Frontal cortex (tissue), 4 donors: Measurements from ENCODE around the gene SESN1. TPM values are rescaled to one million over a fixed set of nuclear protein-coding genes. Genes with fewer than 3 reads are reported as not detected.
"Not testable (repeated sequence)": the region's sequence is repeated elsewhere in the genome, so short reads cannot be mapped to it uniquely, and the experiment has no call there.

Experiments
- DNase-seq, 2 donors: peaks; one replicate each; pipeline ENCODE4 v3.0.0; 2012; ENCODE audit warnings: low spot score in 2 of 2
- FAIRE-seq: peaks from 2 replicates; lab custom pipeline; 2012; peaks lifted over from hg19 to GRCh38; lab: Jason Lieb, UNC
- total RNA-seq: library from RNA; depleted of rRNA; stranded (reverse); fragments of >200 nt; gene quantifications from one replicate; pipeline ENCODE4 v1.2.3, GENCODE V29; 2014
- donor health status: control.
- donor health status: control.
- donor health status: control.

SESN1 gene
- total RNA-seq, 1 donor from 2014 or later = 34.6 TPM

DNA sequence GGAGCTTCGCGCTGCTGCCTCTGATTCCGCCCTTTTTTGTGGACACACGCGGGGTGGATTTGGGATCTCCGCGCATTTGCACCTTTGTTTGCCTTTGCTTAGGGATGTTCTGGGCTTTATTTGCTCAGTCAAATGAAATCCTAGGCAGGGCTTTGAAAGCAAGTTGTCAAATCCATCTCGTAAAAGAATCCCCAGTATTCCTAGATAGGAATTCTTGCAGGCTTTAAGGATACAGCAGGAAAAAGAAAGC lies 1.1 kb upstream of the SESN1 start:
- FAIRE-seq (no peak), DNase-seq (no peak)

DNA sequence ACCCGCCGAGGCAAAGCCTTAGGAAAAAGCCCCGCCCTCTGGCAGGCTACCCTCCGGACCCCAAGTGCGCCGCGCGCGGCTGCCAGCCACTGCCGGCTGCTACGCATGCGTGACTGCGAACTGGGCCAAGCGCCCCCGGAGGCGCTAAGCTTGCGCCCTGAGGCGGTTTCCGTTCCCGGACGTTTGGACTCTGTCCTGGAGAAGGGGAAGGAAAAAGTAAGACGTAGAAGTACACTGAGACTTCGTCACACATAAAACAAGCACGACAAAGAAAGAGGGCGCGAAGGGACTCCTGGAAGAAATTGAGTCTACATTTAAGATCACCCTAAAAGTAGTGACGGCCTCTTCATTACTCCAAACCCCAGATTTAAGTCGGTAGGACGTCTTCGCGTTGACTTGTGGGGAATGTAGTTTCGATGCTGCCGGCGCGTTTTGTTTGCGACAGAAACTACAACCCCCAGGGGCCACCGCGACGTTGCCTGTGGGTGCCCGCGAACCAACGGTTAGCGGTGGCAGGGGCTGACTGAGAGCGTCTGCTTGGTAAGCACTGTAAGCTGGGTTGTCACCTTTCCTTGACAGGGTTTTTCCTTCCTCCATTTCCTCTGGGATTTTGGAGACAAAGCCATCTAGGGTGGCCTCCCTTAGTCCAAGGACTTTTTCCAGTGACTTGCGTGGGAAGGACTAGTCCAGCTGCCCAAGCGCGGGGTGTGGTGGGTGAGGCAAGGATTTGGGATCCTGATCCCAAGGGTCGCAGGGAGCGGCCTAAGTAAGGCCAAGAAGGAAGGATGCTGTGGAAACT lies 589 bp upstream of the SESN1 start, which contains the start of gene CEP57L1:
TSS of gene CEP57L1 (plus strand) at position 472 of the 799 bp plus-strand sequence. CDS start 49,715 bp downstream, outside the sequence.
- DNase-seq = peak; percentile 75 to 83
- no peak for FAIRE-seq

DNA sequence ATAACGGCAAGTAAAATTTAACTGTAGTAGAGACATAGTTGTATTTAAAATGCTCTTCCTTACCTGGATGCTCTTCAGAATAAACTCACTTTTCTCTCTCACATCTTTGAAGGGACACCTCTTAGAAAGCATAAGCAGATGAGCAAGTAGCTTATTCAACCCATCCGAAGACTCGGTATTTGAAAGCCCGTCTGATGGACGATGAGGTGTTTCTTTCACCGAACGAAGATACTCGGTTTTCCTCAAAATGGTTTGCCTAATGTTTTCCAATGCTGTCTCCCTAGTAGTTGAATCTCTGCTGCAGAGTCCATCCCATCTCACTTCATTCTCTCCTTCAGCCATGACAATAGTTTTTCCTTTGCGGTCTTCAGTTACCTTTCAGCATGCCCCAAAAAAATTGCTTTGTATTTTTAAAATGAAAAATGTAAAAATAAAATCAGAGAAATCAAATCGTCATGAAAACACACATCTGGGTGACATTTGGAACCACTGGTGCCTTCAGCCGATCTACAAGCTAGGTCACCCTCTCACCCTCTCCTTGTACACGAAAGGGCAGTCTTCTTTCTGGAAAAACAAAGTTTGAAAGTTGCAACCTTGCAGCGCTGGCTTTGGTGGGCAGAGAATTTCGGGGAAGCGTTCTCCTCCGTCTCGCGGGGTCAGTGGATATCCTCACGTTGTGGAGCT lies 772 bp downstream of the SESN1 start:
- FAIRE-seq = no peak
- DNase-seq = no peak

DNA sequence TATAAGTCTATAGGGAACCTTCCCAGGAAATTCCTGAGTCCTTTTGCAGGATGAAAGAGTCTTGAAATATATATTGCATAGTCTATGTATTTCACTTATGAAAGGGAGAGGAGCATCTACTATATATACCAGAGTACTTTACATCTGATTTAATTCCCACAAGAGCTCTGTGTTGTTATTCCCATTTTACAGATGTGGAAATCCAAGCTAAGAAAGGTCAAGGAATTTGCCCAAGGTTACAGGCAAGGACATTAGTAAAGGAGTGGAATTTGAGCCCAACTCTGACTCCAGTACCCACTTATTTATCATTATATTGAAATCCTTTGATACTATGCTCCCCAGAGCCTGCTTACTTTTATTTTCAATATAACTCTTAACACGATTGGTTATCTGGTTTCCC lies 2.6 kb downstream of the SESN1 start:
- DNase-seq (no peak), FAIRE-seq (no peak)

DNA sequence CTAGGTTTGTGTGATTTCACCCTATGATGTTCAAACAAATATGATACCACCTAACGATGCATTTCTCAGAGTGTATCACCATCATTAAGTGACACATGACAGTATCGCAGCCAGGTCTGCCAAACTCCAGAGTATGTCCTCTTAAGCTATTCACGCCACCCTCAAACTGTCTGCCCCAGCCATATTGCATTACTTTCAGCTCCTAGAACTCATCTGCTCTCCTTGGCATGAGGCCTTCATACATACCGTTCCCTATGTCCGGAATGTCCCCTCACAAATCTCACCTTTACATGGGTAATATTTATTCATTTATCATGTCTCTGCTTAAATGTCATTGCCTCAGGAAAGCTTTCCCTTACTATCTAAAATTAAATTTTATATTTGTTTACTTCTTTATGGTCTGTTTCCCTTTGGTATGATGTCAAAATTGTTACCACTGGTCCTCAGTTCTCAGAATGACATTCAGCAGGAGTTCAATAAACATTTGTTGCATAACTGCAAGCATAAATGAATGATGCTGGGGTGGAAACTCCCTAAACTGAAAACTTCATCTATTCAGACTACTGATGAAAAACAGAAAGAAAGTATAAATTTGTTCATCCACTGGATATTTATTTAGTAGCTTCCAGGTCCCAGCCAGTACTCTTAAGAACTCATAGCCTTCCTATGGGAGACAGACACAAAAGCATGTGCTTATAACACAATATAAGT lies 3.2 kb downstream of the SESN1 start:
- no peak for FAIRE-seq
- no peak for DNase-seq

DNA sequence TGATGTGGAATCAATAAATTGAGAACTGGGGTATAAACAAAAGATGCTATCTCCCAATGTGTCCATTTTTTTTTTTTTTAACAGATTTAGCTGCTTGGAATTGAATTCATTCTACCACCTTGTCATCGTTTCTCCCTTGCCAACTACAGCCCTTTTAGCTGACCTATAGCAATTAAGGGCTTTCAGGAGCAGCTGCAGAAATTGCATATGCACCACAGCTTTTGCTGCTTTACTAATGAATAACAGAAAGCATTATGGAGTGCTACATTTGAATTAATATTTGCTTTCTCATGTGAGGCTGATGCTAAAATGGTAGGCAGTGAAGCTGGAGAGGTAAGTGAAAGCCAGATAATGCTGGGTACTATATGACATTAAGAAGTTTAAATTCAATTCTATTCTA lies 5.7 kb downstream of the SESN1 start:
- no peak for DNase-seq
- FAIRE-seq = no peak

DNA sequence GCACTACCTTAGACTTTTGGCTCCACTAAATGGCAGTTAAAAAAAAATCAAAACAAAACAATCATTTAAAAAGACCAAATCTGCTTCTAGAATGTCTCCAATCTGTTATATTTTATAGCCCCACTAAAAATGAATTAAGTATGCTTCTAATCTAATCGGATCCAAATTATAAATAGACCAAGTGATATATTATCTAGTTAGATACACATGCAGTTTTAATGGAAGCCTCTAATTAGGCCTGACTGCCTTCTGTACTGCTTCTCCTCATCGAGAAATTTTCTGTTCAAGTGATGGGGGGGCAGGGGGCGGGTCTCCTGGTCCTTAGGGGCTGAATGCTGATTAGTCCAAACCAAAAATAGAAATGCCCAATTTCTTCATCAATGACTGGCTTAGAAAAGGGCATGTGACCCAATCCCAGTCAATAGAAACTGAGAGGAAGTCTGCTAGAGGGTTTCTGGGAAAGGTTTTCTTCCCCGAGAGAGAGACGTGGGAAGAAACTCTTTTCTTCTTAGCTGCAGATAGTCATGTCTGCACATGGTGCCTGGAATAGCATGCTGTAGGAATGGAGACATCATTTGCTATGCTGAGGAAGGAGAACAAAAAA lies 6.9 kb downstream of the SESN1 start:
- FAIRE-seq = no peak
- DNase-seq = peak in 1 of 2 donors; percentile 26

DNA sequence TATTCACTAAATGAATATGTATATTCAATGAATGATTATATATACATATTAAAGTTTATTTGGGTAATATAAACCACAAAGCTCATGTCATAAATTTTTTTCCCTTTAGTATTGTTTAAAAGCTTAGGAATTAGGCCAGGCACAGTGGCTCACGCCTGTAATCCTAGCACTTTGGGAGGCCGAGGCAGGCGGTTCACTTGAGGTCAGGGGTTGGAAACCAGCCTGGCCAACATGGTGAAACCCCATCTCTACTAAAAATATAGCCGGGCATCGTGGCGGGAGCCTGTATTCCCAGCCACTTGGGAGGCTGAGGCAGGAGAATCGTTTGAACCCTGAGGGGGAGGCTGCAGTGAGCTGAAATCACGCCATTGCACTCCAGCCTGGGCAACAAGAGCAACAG lies 10.5 kb downstream of the SESN1 start:
- FAIRE-seq, DNase-seq: not testable (repeated sequence)

DNA sequence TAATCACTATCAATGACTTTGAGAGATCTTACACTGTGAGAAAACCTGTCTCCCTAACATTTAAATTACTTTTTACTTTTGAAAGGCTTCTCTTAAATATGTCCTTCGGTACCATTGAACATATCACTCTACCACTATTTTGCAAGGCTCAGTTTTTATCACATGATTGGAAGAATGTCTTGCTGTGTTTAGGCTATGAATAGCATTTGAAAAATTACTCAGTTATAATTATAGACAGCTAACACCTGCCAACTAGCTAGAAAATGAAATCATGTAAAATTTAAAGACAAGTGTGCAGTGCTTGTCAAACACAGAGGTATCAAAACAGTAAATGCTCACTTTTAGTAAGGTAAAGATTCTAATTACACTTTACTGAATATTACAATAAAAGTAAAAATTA lies 11.0 kb downstream of the SESN1 start:
- no peak for FAIRE-seq
- DNase-seq = no peak

DNA sequence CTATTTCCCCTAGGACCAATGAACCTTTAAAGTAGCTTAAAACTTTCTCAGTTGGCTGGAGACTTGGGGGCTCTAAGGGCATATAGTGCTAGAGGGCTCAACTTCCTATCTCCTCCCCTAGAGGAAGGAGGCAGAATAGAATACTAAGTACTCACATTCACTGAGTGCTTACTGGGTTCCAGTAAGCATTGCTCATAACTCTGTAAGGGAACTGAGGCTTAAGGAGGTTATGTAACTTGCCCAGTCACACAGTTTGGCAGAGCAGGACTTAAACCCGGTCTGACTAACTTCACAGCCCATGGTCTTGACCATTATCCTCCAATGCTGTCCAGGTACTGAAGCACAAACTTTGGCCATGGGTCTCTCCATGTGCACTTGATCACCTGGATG lies 12.5 kb downstream of the SESN1 start:
- FAIRE-seq (no peak), DNase-seq (no peak)

DNA sequence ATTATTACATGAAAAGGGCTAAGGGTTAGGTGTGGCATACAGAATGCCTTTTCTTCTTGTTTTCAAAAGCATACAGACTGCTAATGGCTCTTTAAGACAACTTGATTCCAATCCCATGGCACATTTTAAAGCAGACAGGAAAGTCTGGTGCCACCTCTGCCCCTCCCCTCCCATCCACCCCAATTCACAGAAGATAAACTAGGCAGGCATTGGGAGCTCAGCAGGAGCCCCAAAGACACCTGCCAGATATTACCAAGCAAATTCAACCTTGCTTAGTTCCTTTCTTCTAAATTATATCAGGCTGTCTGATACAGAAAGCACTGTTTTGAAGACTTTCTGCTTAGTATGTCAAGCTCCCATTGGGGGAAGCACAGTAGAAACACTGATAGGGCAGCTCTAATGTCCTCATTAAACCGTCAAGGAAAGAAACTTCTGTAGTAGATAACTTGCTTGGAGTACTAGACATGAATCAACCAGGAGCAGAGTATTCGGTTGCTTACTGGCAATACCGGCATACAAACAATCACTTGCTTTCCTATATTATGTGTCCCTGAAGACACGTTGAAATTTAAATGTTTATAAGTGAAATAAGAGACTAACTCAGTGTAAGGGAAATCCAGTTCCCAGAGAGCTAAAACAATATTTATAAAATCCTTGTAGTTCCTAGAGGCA lies 13.0 kb downstream of the SESN1 start:
- DNase-seq = no peak
- FAIRE-seq = no peak

DNA sequence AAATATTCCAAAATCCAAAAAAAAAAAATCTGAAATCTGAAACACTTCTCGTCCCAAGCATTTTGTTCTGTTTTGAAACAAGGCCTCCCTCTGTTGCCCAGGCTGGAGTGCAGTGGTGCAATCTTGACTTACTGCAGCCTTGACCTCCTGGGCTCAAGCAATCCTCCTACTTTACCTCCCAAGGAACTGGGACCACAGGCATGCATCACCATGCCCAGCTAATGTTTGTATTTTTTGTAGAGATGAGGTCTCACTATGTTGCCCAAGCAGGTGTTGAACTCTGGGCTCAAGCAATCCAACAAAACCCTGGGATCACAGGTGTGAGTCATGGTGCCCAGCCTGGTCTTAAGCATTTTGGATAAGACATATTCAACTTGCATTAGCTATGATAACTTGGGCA lies 13.6 kb downstream of the SESN1 start:
- FAIRE-seq (no peak), DNase-seq (no peak)

DNA sequence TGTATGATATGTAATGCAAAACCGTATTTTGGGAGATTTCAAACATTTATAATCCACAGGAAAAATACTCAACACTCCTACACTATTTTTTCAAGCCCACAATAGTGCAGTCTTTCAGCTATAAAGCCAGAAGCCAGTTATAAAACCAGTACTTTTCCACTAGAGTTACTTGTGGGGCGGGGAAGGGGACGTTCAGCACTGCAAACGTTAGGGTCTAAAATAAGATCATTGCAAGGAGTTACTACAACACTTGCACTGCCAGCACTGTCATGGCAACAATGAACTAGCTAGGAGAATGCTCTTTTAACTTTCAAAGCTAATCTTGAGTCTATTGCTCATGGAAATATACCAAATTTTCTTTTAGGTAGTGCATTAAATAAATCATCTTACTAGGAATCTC lies 14.7 kb downstream of the SESN1 start:
- FAIRE-seq (no peak), DNase-seq (no peak)

DNA sequence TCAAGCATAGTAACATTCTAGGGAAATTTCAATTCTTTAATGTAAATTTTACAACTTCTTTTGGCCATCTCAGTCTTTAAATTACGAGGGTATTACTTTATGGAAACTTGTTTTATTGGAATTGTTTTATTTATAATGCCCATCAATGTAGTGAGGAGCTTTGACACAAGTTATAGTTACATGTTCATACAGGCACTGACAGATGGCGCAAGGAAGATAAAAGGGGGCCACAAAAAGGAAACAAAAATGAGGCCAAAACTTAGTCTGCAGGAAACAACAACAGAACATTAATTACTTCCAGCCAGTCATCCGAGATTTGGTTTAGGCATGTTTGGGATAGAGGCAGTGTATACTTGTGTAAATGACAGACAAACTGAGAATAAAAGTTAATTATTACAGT lies 18.3 kb downstream of the SESN1 start:
- FAIRE-seq (no peak), DNase-seq (no peak)

DNA sequence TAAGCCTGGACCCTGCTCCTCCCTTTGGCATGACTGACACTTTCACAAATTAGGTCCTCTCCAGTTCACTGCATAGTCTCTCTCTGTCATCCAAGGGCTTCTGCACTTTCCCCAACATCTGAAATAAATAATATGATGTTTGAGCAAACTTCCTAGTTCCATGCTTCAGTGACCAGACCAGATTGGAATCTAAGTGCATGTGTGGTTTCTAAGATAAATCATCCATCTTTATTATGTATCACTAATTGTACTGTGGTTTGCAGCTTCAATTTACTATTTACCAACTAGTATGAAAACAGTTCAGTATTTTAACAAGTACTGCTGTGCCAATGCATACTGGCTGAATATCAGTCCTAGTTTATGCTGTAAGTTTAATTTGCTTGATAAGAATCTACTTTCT lies 18.7 kb downstream of the SESN1 start:
- DNase-seq (no peak), FAIRE-seq (no peak)

DNA sequence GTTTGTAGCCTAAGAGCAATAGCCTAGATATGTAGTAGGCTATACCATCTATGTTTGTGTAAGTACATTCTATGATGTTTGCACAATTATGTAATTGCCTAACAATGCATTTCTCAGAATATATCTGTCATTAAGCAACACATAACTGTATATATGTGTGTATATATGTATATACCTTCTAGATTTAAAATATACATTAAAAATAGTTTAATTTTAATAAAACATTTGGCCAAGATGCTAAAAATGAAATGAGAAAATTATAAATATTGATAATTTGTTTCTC lies 20.6 kb downstream of the SESN1 start:
- FAIRE-seq = peak; percentile 43
- no peak for DNase-seq

DNA sequence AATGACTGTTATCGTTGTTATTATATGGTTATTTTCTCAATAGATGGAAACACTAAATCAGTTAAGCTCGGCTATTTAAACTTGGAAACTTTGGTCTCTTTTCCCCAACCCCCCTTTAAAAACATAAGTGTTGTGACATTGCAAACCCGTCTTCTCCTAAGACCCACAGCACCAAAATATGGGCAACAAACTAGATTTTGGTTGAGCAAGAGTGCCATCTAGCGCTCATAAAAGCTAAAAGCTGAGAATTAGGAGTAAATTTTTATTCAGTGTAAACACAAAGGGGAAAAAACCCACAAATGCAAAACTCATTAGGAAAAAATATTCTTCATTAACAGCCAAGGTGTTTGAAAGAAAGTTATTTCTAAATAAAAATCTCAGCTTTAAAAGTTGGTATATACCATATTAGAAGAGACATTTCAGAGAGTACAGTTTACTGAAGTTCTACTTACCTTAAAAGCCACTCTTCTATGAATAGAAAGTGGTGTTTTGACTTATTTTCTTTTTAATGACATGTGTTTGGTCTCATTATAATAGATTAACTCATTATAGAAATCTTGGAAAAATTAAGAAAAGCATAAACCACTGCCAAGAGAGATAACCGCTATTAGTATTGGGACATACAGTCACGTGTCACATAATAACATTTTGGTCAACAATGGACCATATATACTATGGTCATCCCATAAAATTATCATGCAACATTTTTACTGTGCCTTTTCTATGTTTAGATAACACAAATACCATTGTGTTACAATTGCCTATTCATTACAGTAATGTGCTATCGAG lies 21.1 kb downstream of the SESN1 start:
- peak; percentile 98 for FAIRE-seq
- peak in 1 of 2 donors; percentile 30 for DNase-seq

DNA sequence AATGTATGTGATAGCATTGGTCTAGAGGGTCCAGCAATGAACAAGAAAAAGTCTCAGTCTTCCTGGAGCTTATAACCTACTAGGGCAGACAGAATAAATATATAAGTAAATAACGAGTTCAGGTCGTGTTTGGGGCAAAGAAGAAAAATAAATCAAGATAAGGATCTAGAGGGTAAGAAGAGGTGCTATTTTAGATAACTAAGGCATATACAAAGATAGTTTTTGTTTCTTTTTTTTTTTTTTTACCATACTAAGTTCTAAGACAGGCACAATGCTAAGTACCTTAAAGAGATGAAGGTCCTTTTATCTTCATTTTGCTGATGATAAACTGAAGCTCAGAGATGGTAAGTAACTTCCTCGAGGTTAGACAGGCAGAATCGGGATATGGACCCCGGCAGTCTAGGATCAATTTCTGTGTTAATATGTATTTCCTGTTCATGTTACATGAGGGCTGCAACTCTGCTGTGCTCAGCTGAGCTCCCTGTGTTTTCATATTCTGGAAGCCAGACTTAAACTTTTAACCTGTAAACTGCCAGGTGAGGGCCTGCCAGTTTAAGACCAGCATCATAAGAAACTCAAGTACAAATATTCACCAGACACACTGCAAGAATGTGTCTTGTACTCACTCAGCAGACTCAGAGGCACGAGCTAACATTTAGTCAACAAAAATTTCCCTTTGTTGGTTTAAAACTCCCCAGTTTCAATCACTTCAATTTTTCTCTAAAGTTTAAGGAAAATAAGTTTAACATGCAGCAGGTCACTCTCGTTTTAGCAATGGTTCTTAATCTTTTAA lies 23.3 kb downstream of the SESN1 start:
- FAIRE-seq = no peak
- no peak for DNase-seq

DNA sequence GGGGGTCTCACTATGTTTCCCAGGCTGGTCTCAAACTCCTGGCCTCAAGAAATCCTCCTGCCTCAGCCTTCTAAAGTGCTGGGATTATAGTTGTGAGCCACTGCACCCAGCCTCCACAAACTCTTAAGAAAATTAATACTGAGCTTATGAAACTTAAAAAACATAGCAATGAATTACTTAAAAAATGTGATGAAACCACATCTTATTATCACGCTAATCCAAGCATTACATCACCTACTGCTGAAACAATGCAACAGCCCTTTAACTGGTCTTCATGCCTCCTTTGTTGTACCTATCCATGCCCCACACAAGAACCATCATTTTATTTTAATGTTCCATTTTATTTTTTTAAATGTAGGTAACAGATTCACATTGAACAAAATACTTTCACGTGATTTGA lies 24.9 kb downstream of the SESN1 start:
- FAIRE-seq = no peak

More for the DNA sequence above, 24.9 kb downstream of the SESN1 start:
- no peak for DNase-seq
